Measurements from ENCODE around the gene SH3BP5. TPM values are rescaled to one million over a fixed set of nuclear protein-coding genes. Genes with fewer than 3 reads are reported as not detected.

The SH3BP5 gene
- total and polyA plus RNA-seq, 4 donors: 50.3 to 76.6 (median 67.3) TPM

GRCh38 chr3:15206662-15207576 is 125.5 kb downstream of the SH3BP5 start:
- peak overlapping the region; percentile 83 to 84 for H3K9ac ChIP-seq (ENCODE audit: insufficient read depth in 1 of 2, low read length in 2 of 2)
- H3K4me3 ChIP-seq: peak overlapping the region; percentile 93
- no peaks in the 10 kb centered on the region for H3K27me3 ChIP-seq (ENCODE audit: control insufficient read depth in 3 of 3, insufficient read depth in 3 of 3, low read length in 2 of 3)
- 4 to 5% methylated on average over 29 to 30 of the region's 30 CpGs for WGBS, 2 donors
- H3K36me3 ChIP-seq (ENCODE audit: control insufficient read depth in 4 of 4, insufficient read depth in 4 of 4, low read length in 4 of 4): peaks cover 0 to 5% (median 2%) of the 10 kb centered on the region in 4 donors
- no peak for TF ChIP-seq CTCF (IDR thresholded peaks at IDR 0.05; ENCODE audit: control extremely low read depth, extremely low read depth)
- H3K9me3 ChIP-seq (ENCODE audit: control insufficient read depth in 4 of 4, insufficient read depth in 3 of 4, low read length in 3 of 4): no peaks in the 10 kb centered on the region
- H3K4me1 ChIP-seq (ENCODE audit: control insufficient read depth in 5 of 5, insufficient read depth in 5 of 5, low read length in 5 of 5): peaks cover 0 to 20% (median 6%) of the 10 kb centered on the region in 5 donors
- ATAC-seq (ENCODE audit: insufficient read depth, low FRiP score): peak; percentile 64
- peak; percentile 18 to 50 (median 39) for DNase-seq
- peak overlapping the region; percentile 97 to 98 for H3K27ac ChIP-seq (ENCODE audit: low read depth in 1 of 2, low read length in 1 of 2)

- 0 to 1% methylated on average over 57 to 92 of the region's 92 CpGs for WGBS, 2 donors
- peaks cover 0 to 5% (median 2%) of the 10 kb centered on the region in 4 donors for H3K36me3 ChIP-seq (ENCODE audit: control insufficient read depth in 4 of 4, insufficient read depth in 4 of 4, low read length in 4 of 4)
- H3K9ac ChIP-seq (ENCODE audit: insufficient read depth in 1 of 2, low read length in 2 of 2): peak within 1 kb of the TSS; percentile 83 to 84
- peak within 1 kb of the TSS; percentile 93 for H3K4me3 ChIP-seq
- no peaks in the 10 kb centered on the region for H3K27me3 ChIP-seq (ENCODE audit: control insufficient read depth in 3 of 3, insufficient read depth in 3 of 3, low read length in 2 of 3)
- H3K27ac ChIP-seq (ENCODE audit: low read depth in 1 of 2, low read length in 1 of 2): peak within 1 kb of the TSS; percentile 97 to 98
- peak; percentile 93 to 95 (median 94) for DNase-seq
- peak; percentile 16 for TF ChIP-seq CTCF (IDR thresholded peaks at IDR 0.05; ENCODE audit: control extremely low read depth, extremely low read depth)
- H3K4me1 ChIP-seq (ENCODE audit: control insufficient read depth in 5 of 5, insufficient read depth in 5 of 5, low read length in 5 of 5): peaks cover 0 to 20% (median 6%) of the 10 kb centered on the region in 5 donors
- peak; percentile 98 for ATAC-seq (ENCODE audit: insufficient read depth, low FRiP score)
- H3K9me3 ChIP-seq (ENCODE audit: control insufficient read depth in 4 of 4, insufficient read depth in 3 of 4, low read length in 3 of 4): no peaks in the 10 kb centered on the region
Observed at GRCh38 chr3:15205934-15206661, 126.3 kb downstream of the SH3BP5 start, which contains the start of gene CAPN7. Gene CAPN7, plus strand, starts transcription at chr3:15206246. Its CDS starts 250 bp downstream, at chr3:15206496.

- Histone ChIP-seq H3K27ac (ENCODE audit: low read depth in 1 of 2, low read length in 1 of 2) (peak overlapping the region; percentile 78), H3K4me3 (peak overlapping the region; percentile 5), H3K9me3 (ENCODE audit: control insufficient read depth in 4 of 4, insufficient read depth in 3 of 4, low read length in 3 of 4) (no peaks in the 10 kb centered on the region), H3K36me3 (ENCODE audit: control insufficient read depth in 4 of 4, insufficient read depth in 4 of 4, low read length in 4 of 4) (peaks cover 0 to 2% (median under 1%) of the 10 kb centered on the region in 4 donors), H3K9ac (ENCODE audit: insufficient read depth in 1 of 2, low read length in 2 of 2) (peak overlapping the region in 1 of 2 donors; percentile 30), H3K4me1 (ENCODE audit: control insufficient read depth in 5 of 5, insufficient read depth in 5 of 5, low read length in 5 of 5) (peaks cover 0 to 20% (median 6%) of the 10 kb centered on the region in 5 donors), H3K27me3 (ENCODE audit: control insufficient read depth in 3 of 3, insufficient read depth in 3 of 3, low read length in 2 of 3) (no peaks in the 10 kb centered on the region)
- no peak for ATAC-seq (ENCODE audit: insufficient read depth, low FRiP score)
- TF ChIP-seq CTCF (IDR thresholded peaks at IDR 0.05; ENCODE audit: control extremely low read depth, extremely low read depth): no peak
- WGBS, 2 donors: 0 to 3% methylated on average over 3 of the region's 3 CpGs
- DNase-seq: no peak
Observed at GRCh38 chr3:15205482-15205933, 126.9 kb downstream of the SH3BP5 start.

Small RNA genes lying within 50 kb of the gene (small RNA-seq; reads per million reads assigned to genes)
- not detected for gene HMGN2P7 (ENCODE audit: low replicate concordance)
- gene RNU6-454P (ENCODE audit: low replicate concordance): not detected

Other genes with a start within 250 kb of the SH3BP5 start
- 10 to 100 TPM; 26.5 to 33.8 TPM for gene RBSN, start 233.4 kb downstream of the SH3BP5 start, total RNA-seq
- gene RBSN, start 233.4 kb downstream of the SH3BP5 start, polyA plus RNA-seq: 1 to 10 TPM; 7.9 to 8.3 TPM
- gene CAPN7, start 126.3 kb downstream of the SH3BP5 start, total RNA-seq: 10 to 100 TPM; 42.5 to 97.1 TPM
- 10 to 100 TPM; 14.4 to 15.8 TPM for gene CAPN7, start 126.3 kb downstream of the SH3BP5 start, polyA plus RNA-seq
- gene METTL6, start 95.0 kb upstream of the SH3BP5 start, total RNA-seq: 10 to 100 TPM; 12.3 to 35.4 TPM
- gene METTL6, start 95.0 kb upstream of the SH3BP5 start, polyA plus RNA-seq: 10 to 100 TPM in 1 of 2 donors, 1 to 10 TPM in 1; 8.6 to 14.0 TPM
- gene EAF1, start 95.0 kb upstream of the SH3BP5 start, total RNA-seq: 10 to 100 TPM; 16.2 to 25.3 TPM
- 10 to 100 TPM in 1 of 2 donors, 1 to 10 TPM in 1; 5.5 to 17.7 TPM for gene EAF1, start 95.0 kb upstream of the SH3BP5 start, polyA plus RNA-seq
- gene COLQ, start 189.1 kb upstream of the SH3BP5 start, total RNA-seq: 1 to 10 TPM; 2.9 to 5.1 TPM
- 1 to 10 TPM in 1 of 2 donors, under 1 TPM in 1; 0.90 to 1.0 TPM for gene COLQ, start 189.1 kb upstream of the SH3BP5 start, polyA plus RNA-seq